DMS79 treated with DMSO at 0.1 percent for 48 hours (cell line): ENCODE data around the gene ORAI2.
"Not testable (repeated sequence)": the region's sequence is repeated elsewhere in the genome, so short reads cannot be mapped to it uniquely, and the experiment has no call there.

Source experiments
- DNase-seq: peaks from one replicate; lab custom pipeline; 2025; lab: John Stamatoyannopoulos, UW

The ORAI2 gene

DNA sequence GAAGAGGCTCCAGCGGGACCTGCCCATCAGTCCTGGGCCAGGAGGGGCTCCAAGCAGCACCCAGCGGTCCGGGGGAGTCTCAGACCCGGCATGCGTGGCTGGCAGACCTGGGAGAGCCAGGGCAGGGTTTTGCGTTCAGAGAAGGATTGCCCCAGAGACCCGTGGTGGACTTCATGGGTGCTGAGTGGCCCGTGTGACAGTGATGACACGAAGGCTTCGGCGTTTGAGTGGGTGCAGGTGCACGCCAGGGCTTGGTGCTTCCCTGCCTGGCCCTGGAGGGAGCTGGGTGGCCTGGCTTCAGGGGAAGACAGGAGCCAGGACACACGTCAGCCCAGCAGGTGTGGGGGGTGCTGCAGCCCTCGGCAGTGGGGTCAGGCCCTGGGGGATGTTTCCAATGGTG, 13.9 kb downstream of the ORAI2 start:
- no peak for DNase-seq

- no peak for DNase-seq
Measured at GRCh38 chr7:102449136-102449535, 15.8 kb downstream of the ORAI2 start.

DNA sequence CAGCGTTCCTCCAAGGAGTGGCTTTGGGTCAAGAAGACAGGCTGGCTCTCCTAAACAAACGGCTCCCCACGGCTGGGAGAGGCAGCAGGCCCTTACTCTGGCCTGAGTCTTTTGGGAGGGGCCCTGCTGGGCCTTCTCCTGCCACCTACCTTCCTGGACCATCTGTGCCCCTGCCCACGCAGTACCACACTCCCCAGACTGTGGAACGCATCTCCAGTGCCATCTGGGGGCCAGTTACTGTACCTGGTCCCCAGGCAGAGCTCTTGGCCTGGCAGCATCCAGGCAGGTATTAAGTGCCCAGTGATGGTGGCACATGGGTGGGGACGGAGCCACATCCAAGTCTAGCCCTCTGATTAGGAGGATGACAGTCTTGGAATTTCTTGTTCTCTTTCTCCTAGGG, 16.9 kb downstream of the ORAI2 start:
- no peak for DNase-seq

- peak; percentile 70 for DNase-seq
Measured at GRCh38 chr7:102451371-102452054, 18.1 kb downstream of the ORAI2 start.

DNA sequence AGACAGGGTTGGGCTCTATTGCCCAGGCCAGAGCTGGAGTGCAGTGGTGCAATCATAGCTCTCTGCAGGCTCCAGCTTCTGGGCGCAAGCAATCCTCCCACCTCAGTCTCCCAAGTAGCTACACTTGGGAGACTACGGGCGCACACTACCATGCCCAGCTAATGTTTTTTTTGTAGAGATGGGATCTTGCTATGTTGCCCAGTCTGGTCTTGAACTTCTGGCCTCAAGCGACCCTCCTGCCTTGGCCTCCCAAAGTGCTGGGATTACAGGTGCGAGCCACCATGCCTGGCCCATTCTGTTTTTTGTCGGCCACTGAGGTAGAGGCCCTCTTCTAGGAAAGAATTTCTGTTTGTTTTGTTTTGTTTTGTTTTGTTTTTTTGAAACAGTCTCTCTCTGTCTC, 19.1 kb downstream of the ORAI2 start:
- no peak for DNase-seq

DNA sequence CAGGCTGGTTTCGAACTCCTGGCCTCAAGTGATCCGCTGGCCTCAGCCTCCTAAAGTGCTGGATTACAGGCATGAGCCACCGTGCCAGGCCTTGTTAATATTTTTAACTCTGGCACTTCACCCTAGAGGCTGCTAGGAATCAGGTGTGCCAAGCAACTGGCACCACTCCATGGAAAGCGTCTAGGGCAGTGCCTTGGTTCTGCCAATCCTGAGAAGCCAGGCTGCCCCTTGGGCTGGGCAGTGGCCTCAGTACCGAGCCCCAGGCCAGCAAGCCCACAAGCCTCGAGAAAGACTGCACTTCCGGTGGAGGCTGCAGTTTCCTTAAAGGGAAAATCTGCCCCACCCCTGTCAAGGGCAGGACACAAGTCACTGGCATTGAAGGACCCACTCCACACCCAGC, 19.9 kb downstream of the ORAI2 start:
- peak; percentile 14 for DNase-seq

- DNase-seq = no peak
Measured at GRCh38 chr7:102454468-102454867, 21.1 kb downstream of the ORAI2 start.

- DNase-seq = not testable (repeated sequence)
Measured at GRCh38 chr7:102454932-102455331, 21.6 kb downstream of the ORAI2 start.

- DNase-seq = no peak
Measured at GRCh38 chr7:102455596-102455995, 22.2 kb downstream of the ORAI2 start.

- no peak for DNase-seq
Measured at GRCh38 chr7:102456327-102456726, 23.0 kb downstream of the ORAI2 start.

- DNase-seq = no peak
Measured at GRCh38 chr7:102457352-102457924, 24.1 kb downstream of the ORAI2 start.

- no peak for DNase-seq
Measured at GRCh38 chr7:102459221-102459844, 26.0 kb downstream of the ORAI2 start.

DNA sequence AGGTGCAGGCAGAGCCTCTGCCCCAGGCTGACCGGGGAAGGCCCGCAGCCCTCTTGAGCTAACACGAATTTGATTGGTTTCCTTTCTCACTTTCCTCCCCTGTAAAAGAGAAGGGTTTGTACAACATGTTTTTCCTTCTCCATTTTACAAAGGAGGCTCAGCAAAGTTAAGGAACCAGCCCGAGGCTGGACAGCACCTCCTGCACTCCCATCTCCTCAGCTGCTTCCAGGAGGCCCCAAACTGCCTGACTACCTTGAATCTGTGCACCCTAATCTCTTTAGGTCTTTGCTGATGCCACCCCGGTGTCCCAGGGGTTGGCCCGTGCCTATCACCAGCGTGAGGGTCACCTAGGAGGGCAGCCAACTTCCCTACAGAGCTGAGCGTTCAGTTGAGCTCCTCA, 27.1 kb downstream of the ORAI2 start:
- no peak for DNase-seq

DNA sequence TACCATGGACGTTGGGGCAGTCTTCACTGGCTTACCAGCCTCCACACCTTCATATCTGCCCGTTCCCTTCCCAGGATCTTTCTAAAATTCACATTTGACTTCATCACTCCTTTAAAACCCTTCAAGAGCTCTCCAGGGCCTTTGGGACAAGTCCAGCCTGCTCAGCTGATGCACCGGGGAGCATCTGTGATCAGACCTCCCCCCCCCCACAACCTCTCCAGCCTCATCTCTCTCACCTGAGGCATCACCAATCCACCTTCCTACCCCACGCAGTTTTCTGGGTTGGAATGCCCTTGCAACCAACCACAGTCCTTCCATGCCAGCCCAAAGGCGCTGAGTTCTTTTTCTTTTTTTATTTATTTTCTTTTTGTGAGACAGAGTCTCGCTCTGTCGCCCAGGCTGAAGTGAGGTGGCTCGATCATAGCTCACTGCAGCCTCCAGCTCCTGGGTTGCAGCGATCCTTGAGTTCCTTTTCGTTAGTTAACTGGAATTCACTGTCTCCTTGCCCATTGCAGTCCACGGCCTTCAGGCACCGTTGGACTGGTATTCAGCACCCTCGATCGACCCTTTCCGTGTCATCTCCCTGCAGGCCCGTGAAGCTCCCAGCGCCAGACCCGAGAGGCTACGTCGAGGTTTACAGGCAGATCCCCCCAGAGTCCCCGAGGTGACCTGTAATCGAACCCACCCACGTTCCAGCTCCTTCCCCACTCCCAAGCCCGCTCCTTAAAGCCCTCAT, 30.6 kb downstream of the ORAI2 start:
- no peak for DNase-seq

- peak; percentile 81 for DNase-seq
Measured at GRCh38 chr7:102464577-102465280, 31.4 kb downstream of the ORAI2 start, which contains the start of the genes ALKBH4 and LRWD1. TSS of gene ALKBH4 (minus strand) at chr7:102464863. CDS start at chr7:102464836, 27 bp downstream. TSS of gene LRWD1 (plus strand) at chr7:102464984. CDS start at chr7:102465081, 97 bp downstream.

- DNase-seq = no peak
Measured at GRCh38 chr7:102466097-102466496, 32.7 kb downstream of the ORAI2 start.

- no peak for DNase-seq
Measured at GRCh38 chr7:102467581-102468477, 34.5 kb downstream of the ORAI2 start.

GRCh38 chr7:102468478-102469350, 35.3 kb downstream of the ORAI2 start:
- DNase-seq = no peak

GRCh38 chr7:102469351-102469971, 36.1 kb downstream of the ORAI2 start:
- DNase-seq = no peak
